Heart left ventricle (tissue), 13 donors: ENCODE results near the gene PIM3.

Experiments used
- CTCF ChIP-seq, 12 donors: fragments of 200-600 bp; sonication (generic) in 4 of 12; IDR thresholded peaks; one replicate each; pipeline versions ENCODE4 v1.5.0 to v1.8.0; 2018 to 2022; ENCODE audit warnings: antibody characterized with exemption in 12 of 12, mild to moderate bottlenecking in 5 of 12
- POLR2A ChIP-seq, 2 donors: fragments of 450-650 bp; IDR thresholded peaks; one replicate each; pipeline ENCODE4 v1.6.1; 2017; ENCODE audit warnings: antibody characterized with exemption in 2 of 2, mild to moderate bottlenecking in 2 of 2, moderate library complexity in 2 of 2
- donor health status: ischemic (EF 13 %, LVEDD 7.1; RV severe dilation, severe dysfunction).
- donor health status: DM: no; HTN: yes; CAD: no.
- donor health status: DM: no; HTN: no; CAD: no.
- donor health status: ischemic (EF 25% LVEDD 6.9; RV normal size, moderate dysfunction).
- donor health status: ischemic (EF 25% LVEDD 5.7; RV mildly dilated, moderate dysfunction).
- donor health status: ischemic (EF 35%, LVEDD 5.7; RV mildly dilated, moderate dysfunction).
- donor health status: nonischemic (EF 11% LVEDD 7.7; RV severe dilation, severe dysfunction).
- donor health status: DM: yes; HTN: yes; CAD: no.
- donor health status: PGD.
- donor health status: ischemic (EF 29% LVEDD 5.4; RV normal size, mild dysfunction).
- donor health status: nonischemic (EF 23%, LVEDD 6.1; RV moderate dilation, normal function).

GRCh38 chr22:49944399-49944891 is 16.1 kb upstream of the PIM3 start:
- TF ChIP-seq CTCF (IDR thresholded peaks at IDR 0.05) (no peak), POLR2A (IDR thresholded peaks at IDR 0.05) (no peak)
